ENCODE measurements around the gene USP3. TPM values are rescaled to one million over a fixed set of nuclear protein-coding genes. Genes with fewer than 3 reads are reported as not detected.

The USP3 gene
- total and polyA plus RNA-seq, 2 donors, result 32.6 to 57.6 TPM

DNA sequence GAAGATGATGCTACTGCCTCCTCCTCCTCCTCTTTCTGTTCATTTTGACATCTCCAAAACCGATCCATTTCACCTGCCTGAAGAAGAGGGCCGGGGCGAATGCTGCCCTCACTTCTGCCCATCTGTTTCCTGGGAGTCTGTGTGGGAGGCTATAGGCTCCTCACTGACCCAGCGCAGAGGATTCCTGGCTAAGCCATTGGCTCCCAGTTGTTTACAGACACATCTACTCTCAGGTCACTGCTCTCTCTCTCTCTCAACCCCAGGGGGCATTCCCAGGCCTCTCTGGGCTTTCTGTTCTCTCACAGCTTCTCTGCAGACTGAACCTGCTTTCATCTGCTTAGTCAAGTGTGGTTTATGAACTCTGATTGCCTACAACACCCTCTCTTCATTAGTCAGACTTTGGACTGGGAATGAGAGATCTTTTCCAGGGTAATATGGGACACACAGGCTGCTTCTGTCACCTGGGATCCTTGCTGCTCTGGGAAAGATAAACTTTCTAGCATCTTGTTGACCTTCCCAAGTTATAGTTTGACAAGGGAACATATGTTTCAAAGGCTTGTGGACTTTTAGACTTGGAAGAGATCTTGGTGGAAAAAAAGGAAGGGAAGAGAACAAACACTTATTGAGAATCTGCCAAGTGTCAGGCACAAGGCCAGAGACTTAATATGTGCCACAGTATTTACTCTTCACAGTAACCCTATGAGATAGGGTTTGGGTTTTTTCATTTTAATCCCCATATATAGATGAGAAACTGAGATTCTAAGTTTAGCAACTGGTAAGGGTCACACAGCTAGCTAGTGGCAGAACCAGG, 30.2 kb upstream of the USP3 start:
- Histone ChIP-seq H3K36me3 (ENCODE audit: control insufficient read depth in 2 of 2, insufficient read depth in 2 of 2, low read length in 1 of 2) (no peaks in the 10 kb centered on the region), H3K4me3 (ENCODE audit: low read length in 2 of 2) (no peak overlapping the region), H3K27me3 (ENCODE audit: control insufficient read depth in 2 of 2, insufficient read depth in 1 of 2, low read length in 1 of 2) (no peaks in the 10 kb centered on the region), H3K9me3 (ENCODE audit: control insufficient read depth in 2 of 2, insufficient read depth in 1 of 2, low read length in 1 of 2) (no peaks in the 10 kb centered on the region), H3K4me1 (ENCODE audit: control insufficient read depth in 2 of 2, insufficient read depth in 2 of 2, low read length in 2 of 2) (peaks cover 8 to 23% of the 10 kb centered on the region in 2 donors), H3K27ac (ENCODE audit: low read depth in 1 of 2, low read length in 1 of 2) (no peak overlapping the region)
- WGBS, result 92% methylated on average over 4 of the region's 4 CpGs
- no peak for DNase-seq (ENCODE audit: low read depth in 6 of 9, low spot score in 9 of 9)

DNA sequence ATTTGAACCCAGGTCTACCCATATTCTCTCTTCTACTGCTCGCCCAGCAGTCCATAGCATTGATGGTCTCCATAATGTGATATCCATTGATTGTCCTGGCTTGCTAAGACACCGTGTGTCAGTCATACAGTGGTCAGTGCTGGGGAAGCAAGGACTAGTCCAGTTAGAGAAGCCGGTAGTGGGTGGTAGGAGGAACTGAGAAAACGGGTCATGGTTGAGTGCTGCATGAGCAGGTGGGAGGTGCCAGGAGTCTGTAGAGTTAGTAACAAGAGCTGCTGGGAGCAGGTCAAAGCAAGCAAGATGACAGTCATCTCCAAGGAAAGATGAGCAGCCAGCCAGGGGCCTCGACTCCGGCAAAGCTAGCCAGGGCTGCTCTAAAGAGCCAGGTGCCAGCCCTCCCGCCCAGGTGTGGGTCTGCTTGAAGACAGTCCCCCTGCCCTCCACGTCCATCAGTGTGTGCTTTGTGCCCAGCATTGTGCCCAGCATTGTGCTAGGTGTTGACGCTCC, 29.5 kb upstream of the USP3 start:
- Histone ChIP-seq H3K4me1 (ENCODE audit: control insufficient read depth in 2 of 2, insufficient read depth in 2 of 2, low read length in 2 of 2) (peaks cover 12 to 29% of the 10 kb centered on the region in 2 donors), H3K27me3 (ENCODE audit: control insufficient read depth in 2 of 2, insufficient read depth in 1 of 2, low read length in 1 of 2) (no peaks in the 10 kb centered on the region), H3K27ac (ENCODE audit: low read depth in 1 of 2, low read length in 1 of 2) (peak overlapping the region in 1 of 2 donors; percentile 46), H3K4me3 (ENCODE audit: low read length in 2 of 2) (no peak overlapping the region), H3K36me3 (ENCODE audit: control insufficient read depth in 2 of 2, insufficient read depth in 2 of 2, low read length in 1 of 2) (no peaks in the 10 kb centered on the region), H3K9me3 (ENCODE audit: control insufficient read depth in 2 of 2, insufficient read depth in 1 of 2, low read length in 1 of 2) (no peaks in the 10 kb centered on the region)
- 90% methylated on average over 9 of the region's 9 CpGs for WGBS
- peak in 1 of 9 donors; percentile 47 for DNase-seq (ENCODE audit: low read depth in 6 of 9, low spot score in 9 of 9)

DNA sequence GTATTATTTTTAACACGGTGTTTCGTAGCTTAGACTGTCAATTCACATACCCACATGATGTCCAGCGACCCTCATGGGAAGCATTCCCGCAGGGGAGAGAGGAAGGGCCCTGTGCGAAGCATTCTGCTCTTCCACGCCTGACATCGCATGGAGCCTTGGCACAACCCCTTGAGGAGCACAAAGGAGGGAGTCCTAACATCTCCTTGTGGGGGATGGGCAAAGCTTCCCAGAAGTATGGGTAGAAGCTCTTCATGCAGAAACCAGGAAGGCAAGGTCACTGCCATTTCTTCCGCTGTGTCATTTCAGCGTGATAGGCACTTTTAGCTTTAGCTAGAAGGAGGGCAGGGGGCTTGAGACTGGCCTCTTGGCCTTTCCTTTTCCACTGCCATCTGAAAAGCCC, 28.7 kb upstream of the USP3 start:
- WGBS, result 98% methylated on average over 9 of the region's 9 CpGs
- H3K27me3 ChIP-seq (ENCODE audit: control insufficient read depth in 2 of 2, insufficient read depth in 1 of 2, low read length in 1 of 2), result no peaks in the 10 kb centered on the region
- H3K9me3 ChIP-seq (ENCODE audit: control insufficient read depth in 2 of 2, insufficient read depth in 1 of 2, low read length in 1 of 2), result no peaks in the 10 kb centered on the region
- DNase-seq (ENCODE audit: low read depth in 6 of 9, low spot score in 9 of 9), result no peak
- no peaks in the 10 kb centered on the region for H3K36me3 ChIP-seq (ENCODE audit: control insufficient read depth in 2 of 2, insufficient read depth in 2 of 2, low read length in 1 of 2)
- no peak overlapping the region for H3K27ac ChIP-seq (ENCODE audit: low read depth in 1 of 2, low read length in 1 of 2)
- peaks cover 20 to 38% of the 10 kb centered on the region in 2 donors for H3K4me1 ChIP-seq (ENCODE audit: control insufficient read depth in 2 of 2, insufficient read depth in 2 of 2, low read length in 2 of 2)
- H3K4me3 ChIP-seq (ENCODE audit: low read length in 2 of 2), result no peak overlapping the region

DNA sequence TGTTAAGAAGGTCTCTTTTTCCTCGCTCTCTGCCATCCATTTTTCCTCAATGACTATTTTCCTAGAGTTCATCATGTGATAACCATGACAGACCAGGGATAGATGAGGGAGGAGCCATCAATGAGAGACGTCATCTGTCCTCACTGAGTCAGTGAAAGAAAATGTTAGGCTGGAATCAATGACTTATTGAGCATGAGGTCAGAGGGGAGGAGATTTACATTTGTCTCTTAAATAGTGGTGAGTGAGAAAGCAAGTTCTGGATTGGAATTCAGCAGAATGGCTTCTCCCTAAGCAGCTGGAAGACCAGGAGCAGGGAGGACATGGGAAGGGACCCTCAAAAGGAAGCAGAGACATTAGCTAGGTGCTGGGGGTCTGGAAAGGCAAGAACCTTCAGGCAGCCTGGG, 28.2 kb upstream of the USP3 start:
- DNase-seq (ENCODE audit: low read depth in 6 of 9, low spot score in 9 of 9), result no peak

DNA sequence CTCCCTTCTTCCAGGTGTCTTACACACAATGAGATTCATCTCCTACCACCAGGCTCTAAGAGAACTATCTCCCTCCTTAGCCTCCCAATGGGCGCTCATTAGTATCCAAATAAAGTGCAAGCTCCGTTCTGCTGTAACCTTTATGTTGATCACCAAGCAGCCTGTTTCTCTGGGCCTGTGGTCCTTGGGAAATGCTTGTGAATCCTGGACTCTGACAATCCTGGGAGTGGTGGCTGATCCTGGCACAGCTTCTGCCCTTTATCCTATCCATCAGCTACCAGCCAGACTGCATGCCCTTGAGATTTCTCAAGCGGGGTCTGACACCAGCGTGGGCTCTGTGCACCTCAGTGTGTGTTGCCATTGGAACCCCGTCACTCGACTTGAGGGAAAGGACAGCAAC, 26.1 kb upstream of the USP3 start:
- no peaks in the 10 kb centered on the region for H3K9me3 ChIP-seq (ENCODE audit: control insufficient read depth in 2 of 2, insufficient read depth in 1 of 2, low read length in 1 of 2)
- WGBS, result 98% methylated on average over 6 of the region's 6 CpGs
- H3K4me1 ChIP-seq (ENCODE audit: control insufficient read depth in 2 of 2, insufficient read depth in 2 of 2, low read length in 2 of 2), result peaks cover 26 to 43% of the 10 kb centered on the region in 2 donors
- H3K27me3 ChIP-seq (ENCODE audit: control insufficient read depth in 2 of 2, insufficient read depth in 1 of 2, low read length in 1 of 2), result no peaks in the 10 kb centered on the region
- DNase-seq (ENCODE audit: low read depth in 6 of 9, low spot score in 9 of 9), result no peak
- peak overlapping the region in 1 of 2 donors; percentile 27 for H3K27ac ChIP-seq (ENCODE audit: low read depth in 1 of 2, low read length in 1 of 2)
- no peaks in the 10 kb centered on the region for H3K36me3 ChIP-seq (ENCODE audit: control insufficient read depth in 2 of 2, insufficient read depth in 2 of 2, low read length in 1 of 2)
- H3K4me3 ChIP-seq (ENCODE audit: low read length in 2 of 2), result no peak overlapping the region

More for the DNA sequence above, 28.2 kb upstream of the USP3 start:
- Histone ChIP-seq H3K9me3 (ENCODE audit: control insufficient read depth in 2 of 2, insufficient read depth in 1 of 2, low read length in 1 of 2) (no peaks in the 10 kb centered on the region), H3K4me1 (ENCODE audit: control insufficient read depth in 2 of 2, insufficient read depth in 2 of 2, low read length in 2 of 2) (peaks cover 25 to 40% of the 10 kb centered on the region in 2 donors), H3K27ac (ENCODE audit: low read depth in 1 of 2, low read length in 1 of 2) (no peak overlapping the region), H3K36me3 (ENCODE audit: control insufficient read depth in 2 of 2, insufficient read depth in 2 of 2, low read length in 1 of 2) (no peaks in the 10 kb centered on the region), H3K4me3 (ENCODE audit: low read length in 2 of 2) (no peak overlapping the region), H3K27me3 (ENCODE audit: control insufficient read depth in 2 of 2, insufficient read depth in 1 of 2, low read length in 1 of 2) (no peaks in the 10 kb centered on the region)
- 96% methylated on average over 2 of the region's 2 CpGs for WGBS

DNA sequence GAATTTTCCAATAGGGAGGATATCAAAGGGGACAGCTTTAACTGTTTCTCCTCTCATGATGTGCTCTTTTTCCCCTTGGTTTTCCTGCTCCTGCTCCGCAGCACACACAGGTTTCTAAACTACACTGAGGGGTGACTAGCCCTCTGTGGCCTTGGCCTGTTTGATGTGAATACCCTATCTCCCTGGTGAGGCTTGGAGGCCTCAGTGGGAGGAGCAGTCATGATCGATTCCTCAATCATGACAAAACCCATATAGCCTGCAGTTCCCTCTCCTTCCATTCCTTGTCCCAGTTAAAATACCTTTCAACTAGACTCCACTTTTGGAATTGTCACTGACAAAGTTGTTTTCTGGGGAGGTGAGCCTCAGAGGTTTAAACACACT, 24.0 kb upstream of the USP3 start:
- Histone ChIP-seq H3K4me3 (ENCODE audit: low read length in 2 of 2) (no peak overlapping the region), H3K9me3 (ENCODE audit: control insufficient read depth in 2 of 2, insufficient read depth in 1 of 2, low read length in 1 of 2) (no peaks in the 10 kb centered on the region), H3K27me3 (ENCODE audit: control insufficient read depth in 2 of 2, insufficient read depth in 1 of 2, low read length in 1 of 2) (no peaks in the 10 kb centered on the region), H3K4me1 (ENCODE audit: control insufficient read depth in 2 of 2, insufficient read depth in 2 of 2, low read length in 2 of 2) (peaks cover 26 to 41% of the 10 kb centered on the region in 2 donors), H3K36me3 (ENCODE audit: control insufficient read depth in 2 of 2, insufficient read depth in 2 of 2, low read length in 1 of 2) (no peaks in the 10 kb centered on the region), H3K27ac (ENCODE audit: low read depth in 1 of 2, low read length in 1 of 2) (peak overlapping the region; percentile 87)
- 97% methylated on average over 2 of the region's 2 CpGs for WGBS
- DNase-seq (ENCODE audit: low read depth in 6 of 9, low spot score in 9 of 9), result no peak

DNA sequence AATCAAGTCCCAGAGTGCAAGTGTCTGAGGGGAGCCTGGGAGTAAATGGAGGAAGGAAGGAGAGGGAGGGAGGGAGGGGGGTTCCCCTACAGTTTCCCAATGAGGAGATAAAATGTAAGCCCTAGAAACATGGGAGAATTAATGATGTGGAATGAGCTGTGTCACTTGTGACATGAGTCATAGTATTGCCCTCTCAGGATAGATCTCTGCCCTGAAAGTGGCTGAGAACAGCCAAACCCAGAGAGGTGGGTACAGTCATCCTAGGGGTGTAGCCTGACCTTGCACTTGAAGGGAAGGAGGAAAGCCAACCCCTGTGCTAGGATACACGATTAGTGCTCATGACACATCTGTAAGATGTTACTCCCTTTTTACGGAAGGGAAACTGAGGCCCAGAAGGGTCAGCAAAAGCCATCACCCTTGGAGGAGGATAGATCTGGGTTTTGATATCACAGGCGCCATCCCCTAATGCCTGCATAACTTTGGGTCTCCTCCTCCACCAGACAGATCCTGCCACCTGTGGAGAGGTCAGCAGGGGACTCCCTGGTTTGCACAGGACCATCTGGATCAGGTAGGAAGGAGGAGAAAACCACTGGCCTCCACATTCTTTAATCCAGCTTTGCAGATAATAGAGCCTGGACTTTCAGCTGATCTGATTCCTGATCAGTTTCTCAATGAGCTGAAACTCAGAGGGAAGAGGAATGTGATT, 23.1 kb upstream of the USP3 start:
- no peak for DNase-seq (ENCODE audit: low read depth in 6 of 9, low spot score in 9 of 9)
- Histone ChIP-seq H3K4me1 (ENCODE audit: control insufficient read depth in 2 of 2, insufficient read depth in 2 of 2, low read length in 2 of 2) (peaks cover 26 to 41% of the 10 kb centered on the region in 2 donors), H3K27me3 (ENCODE audit: control insufficient read depth in 2 of 2, insufficient read depth in 1 of 2, low read length in 1 of 2) (no peaks in the 10 kb centered on the region), H3K36me3 (ENCODE audit: control insufficient read depth in 2 of 2, insufficient read depth in 2 of 2, low read length in 1 of 2) (no peaks in the 10 kb centered on the region), H3K4me3 (ENCODE audit: low read length in 2 of 2) (no peak overlapping the region), H3K27ac (ENCODE audit: low read depth in 1 of 2, low read length in 1 of 2) (no peak overlapping the region), H3K9me3 (ENCODE audit: control insufficient read depth in 2 of 2, insufficient read depth in 1 of 2, low read length in 1 of 2) (no peaks in the 10 kb centered on the region)
- WGBS, result 80% methylated on average over 3 of the region's 3 CpGs

DNA sequence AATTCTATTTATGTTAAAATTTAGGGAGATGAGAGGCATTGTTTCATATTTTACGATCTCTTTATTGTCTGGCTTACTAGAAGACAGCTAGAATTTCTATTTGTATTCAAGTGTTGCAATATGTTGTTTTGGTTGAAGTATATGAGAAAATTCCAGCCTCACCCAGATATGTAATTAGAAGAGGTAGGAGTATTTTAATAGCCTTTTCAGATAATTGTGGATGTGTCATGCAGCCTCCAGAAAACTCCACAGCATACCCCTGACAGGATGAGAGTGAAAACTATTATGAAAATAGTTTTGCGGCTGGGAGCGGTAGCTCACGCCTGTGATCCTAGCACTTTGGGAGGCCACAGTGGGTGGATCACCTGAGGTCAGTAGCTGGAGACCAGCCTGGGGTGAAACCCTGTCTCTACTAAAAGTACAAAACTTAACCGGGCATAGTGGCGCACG, 21.5 kb upstream of the USP3 start:
- Histone ChIP-seq H3K27ac (ENCODE audit: low read depth in 1 of 2, low read length in 1 of 2) (no peak overlapping the region), H3K4me1 (ENCODE audit: control insufficient read depth in 2 of 2, insufficient read depth in 2 of 2, low read length in 2 of 2) (peaks cover 26 to 40% of the 10 kb centered on the region in 2 donors)

More for the DNA sequence above, 21.5 kb upstream of the USP3 start:
- Histone ChIP-seq H3K4me3 (ENCODE audit: low read length in 2 of 2) (no peak overlapping the region), H3K9me3 (ENCODE audit: control insufficient read depth in 2 of 2, insufficient read depth in 1 of 2, low read length in 1 of 2) (no peaks in the 10 kb centered on the region), H3K27me3 (ENCODE audit: control insufficient read depth in 2 of 2, insufficient read depth in 1 of 2, low read length in 1 of 2) (no peaks in the 10 kb centered on the region), H3K36me3 (ENCODE audit: control insufficient read depth in 2 of 2, insufficient read depth in 2 of 2, low read length in 1 of 2) (no peaks in the 10 kb centered on the region)
- no peak for DNase-seq (ENCODE audit: low read depth in 6 of 9, low spot score in 9 of 9)
- 88% methylated on average over 7 of the region's 7 CpGs for WGBS
